Ovary (tissue), 3 donors: ENCODE measurements around the gene CDH18.

Source experiments
- CTCF ChIP-seq, 3 donors: fragments of 450-650 bp in 2 of 3; fragments of 200-600 bp in 1 of 3; IDR thresholded peaks; one replicate each; pipeline versions ENCODE4 v1.5.1 to v1.8.0; 2016 to 2022; ENCODE audit warnings: antibody characterized with exemption in 3 of 3, mild to moderate bottlenecking in 1 of 3
- EP300 ChIP-seq: sonication (generic); formaldehyde crosslinking; IDR thresholded peaks from one replicate; pipeline ENCODE4 v1.6.1; 2017; ENCODE audit warnings: antibody characterized with exemption
- POLR2A ChIP-seq: fragments of 450-650 bp; IDR thresholded peaks from one replicate; pipeline ENCODE4 v1.6.1; 2017; ENCODE audit warnings: antibody characterized with exemption, mild to moderate bottlenecking, moderate library complexity
- donor health status: DM: no; HTN: no; CAD: no.

- TF ChIP-seq CTCF (IDR thresholded peaks at IDR 0.05) (no peak), POLR2A (no peak), EP300 (no peak)
These were observed 274.3 kb downstream of the CDH18 start for GRCh38 chr5:19713740-19714139.
